Subcutaneous abdominal adipose tissue (tissue), 5 donors: Measurements from ENCODE around the gene CA14.
A peak's percentile ranks its signal among the peaks of the same experiment; 100 is the strongest.

Experiments used
- H3K27ac ChIP-seq: one replicate; pipeline ENCODE4 v1.7.0; 2013; ENCODE audit warnings: low read depth, mild to moderate bottlenecking, inconsistent platforms, low read length, moderate library complexity
- H3K27me3 ChIP-seq, 5 donors: one replicate each; pipeline ENCODE4 v1.7.0; 2013; ENCODE audit warnings: low read length in 5 of 5, inconsistent platforms in 1 of 5; ENCODE audit not compliant: control insufficient read depth in 5 of 5, insufficient read depth in 4 of 5
- H3K36me3 ChIP-seq, 5 donors: one replicate each; pipeline ENCODE4 v1.7.0; 2013; ENCODE audit warnings: low read length in 5 of 5; ENCODE audit not compliant: control insufficient read depth in 5 of 5, insufficient read depth in 5 of 5
- H3K4me1 ChIP-seq, 5 donors: one replicate each; pipeline ENCODE4 v1.7.0; 2013; ENCODE audit warnings: low read length in 5 of 5, mild to moderate bottlenecking in 3 of 5, moderate library complexity in 1 of 5; ENCODE audit not compliant: control insufficient read depth in 5 of 5, insufficient read depth in 5 of 5
- H3K4me3 ChIP-seq, 5 donors: one replicate each; pipeline ENCODE4 v1.7.0; 2013; ENCODE audit warnings: low read length in 5 of 5, low read depth in 1 of 5
- H3K9ac ChIP-seq, 5 donors: one replicate each; pipeline ENCODE4 v1.7.0; 2013; ENCODE audit warnings: low read length in 5 of 5, mild to moderate bottlenecking in 4 of 5, moderate library complexity in 3 of 5
- H3K9me3 ChIP-seq, 5 donors: one replicate each; pipeline ENCODE4 v1.7.0; 2013; ENCODE audit warnings: low read length in 5 of 5; ENCODE audit not compliant: control insufficient read depth in 5 of 5
- donor health status: healthy.
- donor health status: healthy.
- donor health status: healthy.
- donor health status: healthy.
- donor health status: healthy.

The CA14 gene

GRCh38 chr1:150259217-150259616 lies 1.6 kb downstream of the CA14 start:
- Histone ChIP-seq H3K9me3 (no peaks in the 10 kb centered on the region), H3K27ac (no peak overlapping the region), H3K4me3 (no peak overlapping the region), H3K4me1 (peaks cover 3 to 15% (median 13%) of the 10 kb centered on the region in 5 donors), H3K27me3 (peaks cover 23 to 32% (median 30%) of the 10 kb centered on the region in 5 donors), H3K36me3 (peaks cover 0 to 2% (median 2%) of the 10 kb centered on the region in 5 donors), H3K9ac (no peak overlapping the region)

- Histone ChIP-seq H3K4me1 (peaks cover 3 to 15% (median 13%) of the 10 kb centered on the region in 5 donors), H3K27me3 (peaks cover 23 to 32% (median 30%) of the 10 kb centered on the region in 5 donors), H3K4me3 (no peak overlapping the region), H3K9ac (peak overlapping the region in 1 of 5 donors; percentile 4), H3K9me3 (no peaks in the 10 kb centered on the region), H3K27ac (no peak overlapping the region), H3K36me3 (peaks cover 4 to 10% (median 9%) of the 10 kb centered on the region in 5 donors)
These were observed 2.4 kb downstream of the CA14 start for GRCh38 chr1:150259758-150260669.

GRCh38 chr1:150261367-150261766 lies 3.8 kb downstream of the CA14 start:
- peaks cover under 1 to 6% (median 5%) of the 10 kb centered on the region in 5 donors for H3K4me1 ChIP-seq
- H3K9ac ChIP-seq: no peak overlapping the region
- H3K27me3 ChIP-seq: peaks cover 23 to 32% (median 30%) of the 10 kb centered on the region in 5 donors
- H3K4me3 ChIP-seq: no peak overlapping the region
- H3K9me3 ChIP-seq: no peaks in the 10 kb centered on the region
- peaks cover 5 to 23% (median 23%) of the 10 kb centered on the region in 5 donors for H3K36me3 ChIP-seq
- no peak overlapping the region for H3K27ac ChIP-seq

GRCh38 chr1:150262388-150263320 lies 5.1 kb downstream of the CA14 start:
- H3K27ac ChIP-seq: no peak overlapping the region
- peaks cover 5 to 36% (median 32%) of the 10 kb centered on the region in 5 donors for H3K36me3 ChIP-seq
- H3K9ac ChIP-seq: peak overlapping the region in 1 of 5 donors; percentile 16
- H3K4me3 ChIP-seq: no peak overlapping the region
- no peaks in the 10 kb centered on the region for H3K9me3 ChIP-seq
- H3K4me1 ChIP-seq: peaks cover 7 to 9% (median 8%) of the 10 kb centered on the region in 5 donors
- peaks cover 22 to 26% (median 23%) of the 10 kb centered on the region in 5 donors for H3K27me3 ChIP-seq

GRCh38 chr1:150263549-150263948 lies 6.0 kb downstream of the CA14 start:
- Histone ChIP-seq H3K27ac (no peak overlapping the region), H3K4me1 (peaks cover 12 to 18% (median 16%) of the 10 kb centered on the region in 5 donors), H3K9ac (no peak overlapping the region), H3K4me3 (no peak overlapping the region), H3K9me3 (no peaks in the 10 kb centered on the region), H3K27me3 (peaks cover 14 to 17% (median 14%) of the 10 kb centered on the region in 5 donors), H3K36me3 (peaks cover 5 to 36% (median 32%) of the 10 kb centered on the region in 5 donors)

- Histone ChIP-seq H3K4me1 (peaks cover 19 to 39% (median 36%) of the 10 kb centered on the region in 5 donors), H3K36me3 (peaks cover 5 to 36% (median 32%) of the 10 kb centered on the region in 5 donors)
These were observed 10.3 kb downstream of the CA14 start for GRCh38 chr1:150267896-150268295.

GRCh38 chr1:150268340-150268704 lies 10.7 kb downstream of the CA14 start:
- no peaks in the 10 kb centered on the region for H3K9me3 ChIP-seq
- peak overlapping the region; percentile 94 to 99 (median 97) for H3K9ac ChIP-seq
- H3K27me3 ChIP-seq: no peaks in the 10 kb centered on the region
- H3K36me3 ChIP-seq: peaks cover 5 to 36% (median 32%) of the 10 kb centered on the region in 5 donors
- H3K4me3 ChIP-seq: peak overlapping the region; percentile 71 to 98 (median 94)
- H3K27ac ChIP-seq: peak overlapping the region; percentile 93
- H3K4me1 ChIP-seq: peaks cover 21 to 43% (median 41%) of the 10 kb centered on the region in 5 donors

More at GRCh38 chr1:150267896-150268295, 10.3 kb downstream of the CA14 start:
- Histone ChIP-seq H3K9ac (peak overlapping the region; percentile 94 to 99 (median 97)), H3K27me3 (no peaks in the 10 kb centered on the region), H3K27ac (peak overlapping the region; percentile 93), H3K4me3 (peak overlapping the region; percentile 71 to 98 (median 94)), H3K9me3 (no peaks in the 10 kb centered on the region)

- peak within 1 kb of the TSS; percentile 71 to 98 (median 94) for H3K4me3 ChIP-seq
- peaks cover 5 to 36% (median 32%) of the 10 kb centered on the region in 5 donors for H3K36me3 ChIP-seq
- H3K27ac ChIP-seq: peak within 1 kb of the TSS; percentile 93
- peak within 1 kb of the TSS; percentile 94 to 99 (median 97) for H3K9ac ChIP-seq
- peaks cover 21 to 48% (median 46%) of the 10 kb centered on the region in 5 donors for H3K4me1 ChIP-seq
- H3K27me3 ChIP-seq: no peaks in the 10 kb centered on the region
- H3K9me3 ChIP-seq: no peaks in the 10 kb centered on the region
These were observed 11.3 kb downstream of the CA14 start, which contains the start of gene APH1A for GRCh38 chr1:150268705-150269403. Gene APH1A, minus strand, starts transcription at chr1:150269016. Its CDS starts 206 bp downstream, at chr1:150268810.

- Histone ChIP-seq H3K4me3 (peak overlapping the region; percentile 71 to 98 (median 92)), H3K9ac (peak overlapping the region; percentile 59 to 99 (median 97)), H3K27ac (peak overlapping the region; percentile 93), H3K36me3 (peaks cover 5 to 32% (median 28%) of the 10 kb centered on the region in 5 donors), H3K4me1 (peaks cover 21 to 50% (median 47%) of the 10 kb centered on the region in 5 donors), H3K9me3 (no peaks in the 10 kb centered on the region), H3K27me3 (no peaks in the 10 kb centered on the region)
These were observed 11.9 kb downstream of the CA14 start for GRCh38 chr1:150269451-150269850.
